A549 (cell line): ENCODE results near the gene MLXIP.

Source experiments
- BHLHE40 ChIP-seq: IDR thresholded peaks from 2 replicates; pipeline ENCODE4 v1.6.1; 2012; ENCODE audit warnings: low read depth, low read length, inconsistent platforms
- EP300 ChIP-seq, 2 experiments: fragments of >200 bp; sonication (Bioruptor Twin); formaldehyde crosslinking; IDR thresholded peaks; 2 replicates in 1 of 2; 3 replicates in 1 of 2; pipeline ENCODE4 v1.6.1; 2016 to 2017
- MAX ChIP-seq: IDR thresholded peaks from 2 replicates; pipeline ENCODE4 v1.6.1; 2012
- NR3C1 ChIP-seq: fragments of >200 bp; sonication (Bioruptor Twin); formaldehyde crosslinking; IDR thresholded peaks from 3 replicates; pipeline ENCODE4 v1.6.1; 2017
- POLR2AphosphoS2 ChIP-seq: conservative IDR thresholded peaks from 2 replicates; pipeline ENCODE4 v1.6.1; 2012; ENCODE audit warnings: low read length, improper control_type of control experiment, inconsistent platforms
- RAD21 ChIP-seq, 2 experiments: fragments of >200 bp in 1 of 2; sonication (Bioruptor Twin) in 1 of 2; formaldehyde crosslinking in 1 of 2; IDR thresholded peaks in 1 of 2; conservative IDR thresholded peaks in 1 of 2; 2 replicates in 1 of 2; 3 replicates in 1 of 2; pipeline ENCODE4 v1.6.1; 2012 to 2018; ENCODE audit warnings: inconsistent platforms in 1 of 2
- RCOR1 ChIP-seq: fragments of 150-350 bp; IDR thresholded peaks from 2 replicates; pipeline ENCODE4 v1.6.1; 2014; ENCODE audit warnings: antibody characterized with exemption, low read length, low read depth
- TF ChIP-seq, protein P1 (sequence below): fragments of 250-450 bp; sonication (Bioruptor Pico); IDR thresholded peaks from 2 replicates; pipeline ENCODE4 v1.5.0; 2021; ENCODE audit warnings: mild to moderate bottlenecking, moderate library complexity, borderline replicate concordance
- TF ChIP-seq, protein P2 (sequence below): IDR thresholded peaks from 2 replicates; pipeline ENCODE4 v1.6.1; 2012
- TF ChIP-seq, protein P3 (sequence below): fragments of >200 bp; sonication (Bioruptor Twin); formaldehyde crosslinking; IDR thresholded peaks from 3 replicates; pipeline ENCODE4 v1.5.1; 2016

DNA sequence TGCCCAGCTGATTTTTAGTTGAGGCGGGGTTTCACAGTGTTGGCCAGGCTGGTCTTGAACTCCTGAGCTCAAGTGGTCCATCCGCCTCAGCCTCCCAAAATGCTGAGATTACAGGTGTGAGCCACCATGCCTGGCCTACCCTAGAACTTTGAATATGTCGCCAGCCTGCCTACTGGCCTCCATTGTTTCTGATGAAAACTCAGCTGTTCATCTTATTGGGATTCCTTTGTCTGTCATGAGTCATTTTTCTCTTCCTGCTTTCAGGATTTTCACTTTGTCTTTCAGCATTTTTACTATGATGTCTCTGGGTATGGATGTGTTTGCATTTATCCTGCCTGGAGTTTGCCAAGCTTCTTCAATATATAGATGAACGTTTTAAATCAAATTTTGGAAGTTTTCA is 116.8 kb downstream of the MLXIP start:
- TF ChIP-seq, protein P1, sequence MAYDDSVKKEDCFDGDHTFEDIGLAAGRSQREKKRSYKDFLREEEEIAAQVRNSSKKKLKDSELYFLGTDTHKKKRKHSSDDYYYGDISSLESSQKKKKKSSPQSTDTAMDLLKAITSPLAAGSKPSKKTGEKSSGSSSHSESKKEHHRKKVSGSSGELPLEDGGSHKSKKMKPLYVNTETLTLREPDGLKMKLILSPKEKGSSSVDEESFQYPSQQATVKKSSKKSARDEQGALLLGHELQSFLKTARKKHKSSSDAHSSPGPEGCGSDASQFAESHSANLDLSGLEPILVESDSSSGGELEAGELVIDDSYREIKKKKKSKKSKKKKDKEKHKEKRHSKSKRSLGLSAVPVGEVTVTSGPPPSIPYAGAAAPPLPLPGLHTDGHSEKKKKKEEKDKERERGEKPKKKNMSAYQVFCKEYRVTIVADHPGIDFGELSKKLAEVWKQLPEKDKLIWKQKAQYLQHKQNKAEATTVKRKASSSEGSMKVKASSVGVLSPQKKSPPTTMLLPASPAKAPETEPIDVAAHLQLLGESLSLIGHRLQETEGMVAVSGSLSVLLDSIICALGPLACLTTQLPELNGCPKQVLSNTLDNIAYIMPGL (CRISPR knock-in tag), result no peak
- TF ChIP-seq MAX (no peak), POLR2AphosphoS2 (no peak), EP300 (IDR thresholded peaks at IDR 0.05) (no peak), NR3C1 (no peak), RAD21 (conservative IDR thresholded peaks at IDR 0.05 in 1 of 2, IDR thresholded peaks at IDR 0.05 in 1 of 2) (no peak), RCOR1 (no peak), BHLHE40 (no peak)
- TF ChIP-seq, protein P2, sequence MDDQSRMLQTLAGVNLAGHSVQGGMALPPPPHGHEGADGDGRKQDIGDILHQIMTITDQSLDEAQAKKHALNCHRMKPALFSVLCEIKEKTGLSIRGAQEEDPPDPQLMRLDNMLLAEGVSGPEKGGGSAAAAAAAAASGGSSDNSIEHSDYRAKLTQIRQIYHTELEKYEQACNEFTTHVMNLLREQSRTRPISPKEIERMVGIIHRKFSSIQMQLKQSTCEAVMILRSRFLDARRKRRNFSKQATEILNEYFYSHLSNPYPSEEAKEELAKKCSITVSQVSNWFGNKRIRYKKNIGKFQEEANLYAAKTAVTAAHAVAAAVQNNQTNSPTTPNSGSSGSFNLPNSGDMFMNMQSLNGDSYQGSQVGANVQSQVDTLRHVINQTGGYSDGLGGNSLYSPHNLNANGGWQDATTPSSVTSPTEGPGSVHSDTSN, result no peak
- TF ChIP-seq, protein P3, sequence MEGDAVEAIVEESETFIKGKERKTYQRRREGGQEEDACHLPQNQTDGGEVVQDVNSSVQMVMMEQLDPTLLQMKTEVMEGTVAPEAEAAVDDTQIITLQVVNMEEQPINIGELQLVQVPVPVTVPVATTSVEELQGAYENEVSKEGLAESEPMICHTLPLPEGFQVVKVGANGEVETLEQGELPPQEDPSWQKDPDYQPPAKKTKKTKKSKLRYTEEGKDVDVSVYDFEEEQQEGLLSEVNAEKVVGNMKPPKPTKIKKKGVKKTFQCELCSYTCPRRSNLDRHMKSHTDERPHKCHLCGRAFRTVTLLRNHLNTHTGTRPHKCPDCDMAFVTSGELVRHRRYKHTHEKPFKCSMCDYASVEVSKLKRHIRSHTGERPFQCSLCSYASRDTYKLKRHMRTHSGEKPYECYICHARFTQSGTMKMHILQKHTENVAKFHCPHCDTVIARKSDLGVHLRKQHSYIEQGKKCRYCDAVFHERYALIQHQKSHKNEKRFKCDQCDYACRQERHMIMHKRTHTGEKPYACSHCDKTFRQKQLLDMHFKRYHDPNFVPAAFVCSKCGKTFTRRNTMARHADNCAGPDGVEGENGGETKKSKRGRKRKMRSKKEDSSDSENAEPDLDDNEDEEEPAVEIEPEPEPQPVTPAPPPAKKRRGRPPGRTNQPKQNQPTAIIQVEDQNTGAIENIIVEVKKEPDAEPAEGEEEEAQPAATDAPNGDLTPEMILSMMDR, result no peak
